Glutamatergic neuron (in vitro differentiated cells): ENCODE results near the gene CELF2. TPM values are rescaled to one million over a fixed set of nuclear protein-coding genes. Genes with fewer than 3 reads are reported as not detected.
"Not testable (repeated sequence)": the region's sequence is repeated elsewhere in the genome, so short reads cannot be mapped to it uniquely, and the experiment has no call there.

Experiments
- DNase-seq: peaks from one replicate; pipeline ENCODE4 v3.0.0; 2022
- H3K27ac Mint-ChIP-seq: one replicate; pipeline ENCODE4 v1.8.0; 2020; ENCODE audit warnings: mild to moderate bottlenecking, mixed read lengths, inconsistent platforms; ENCODE audit not compliant: unreplicated experiment
- H3K27me3 Mint-ChIP-seq: one replicate; pipeline ENCODE4 v1.8.0; 2020; ENCODE audit warnings: mild to moderate bottlenecking, moderate library complexity, mixed read lengths, inconsistent platforms; ENCODE audit not compliant: unreplicated experiment
- H3K36me3 Mint-ChIP-seq: one replicate; pipeline ENCODE4 v1.8.0; 2020; ENCODE audit warnings: mild to moderate bottlenecking, mixed read lengths, inconsistent platforms; ENCODE audit not compliant: unreplicated experiment
- H3K4me1 Mint-ChIP-seq: one replicate; pipeline ENCODE4 v1.8.0; 2020; ENCODE audit warnings: mild to moderate bottlenecking, low read depth, mixed read lengths, inconsistent platforms; ENCODE audit not compliant: unreplicated experiment
- H3K4me3 Mint-ChIP-seq: one replicate; pipeline ENCODE4 v1.8.0; 2020; ENCODE audit warnings: mild to moderate bottlenecking, mixed read lengths, inconsistent platforms; ENCODE audit not compliant: unreplicated experiment
- H3K9me3 Mint-ChIP-seq: one replicate; pipeline ENCODE4 v1.8.0; 2020; ENCODE audit warnings: mild to moderate bottlenecking, moderate library complexity, mixed read lengths, inconsistent platforms; ENCODE audit not compliant: unreplicated experiment
- total RNA-seq: library from RNA; stranded (reverse); fragmentation: NEBNext Ultra II Directional; extraction: Animal tissue kit (Norgen Biotek cat#: 25700); gene quantifications from one replicate; pipeline ENCODE4 v1.2.1, GENCODE V29; 2021; ENCODE audit not compliant: unreplicated experiment
- TF ChIP-seq, protein P1 (sequence below): fragments of 200-600 bp; sonication (generic); IDR thresholded peaks from one replicate; pipeline ENCODE4 v1.5.0; 2021; ENCODE audit not compliant: partially characterized antibody, unreplicated experiment

CELF2 gene
- total RNA-seq, 1 donor from 2014 or later, result 47.4 TPM

DNA sequence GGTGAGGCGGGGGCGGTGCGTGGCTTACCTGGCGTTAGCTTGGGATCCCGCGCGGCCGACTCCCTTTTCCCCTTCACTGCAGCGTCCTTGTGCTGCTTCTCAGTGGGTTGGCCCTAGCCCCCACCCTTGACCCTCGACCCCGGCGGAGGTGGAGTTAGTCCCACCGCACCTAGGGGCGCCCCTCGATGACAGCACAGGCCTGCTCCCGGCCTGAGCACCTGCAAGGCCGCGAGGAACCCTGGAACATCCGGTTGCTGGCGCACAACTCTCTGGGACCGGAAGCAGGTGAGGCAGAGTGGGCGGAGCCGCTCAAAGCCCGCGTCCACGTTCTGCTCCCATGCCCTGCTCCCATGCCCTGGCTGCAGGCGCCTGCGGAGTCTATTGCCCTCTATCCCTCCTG, 326.9 kb downstream of the CELF2 start:
- no peak overlapping the region for H3K27ac Mint-ChIP-seq

DNA sequence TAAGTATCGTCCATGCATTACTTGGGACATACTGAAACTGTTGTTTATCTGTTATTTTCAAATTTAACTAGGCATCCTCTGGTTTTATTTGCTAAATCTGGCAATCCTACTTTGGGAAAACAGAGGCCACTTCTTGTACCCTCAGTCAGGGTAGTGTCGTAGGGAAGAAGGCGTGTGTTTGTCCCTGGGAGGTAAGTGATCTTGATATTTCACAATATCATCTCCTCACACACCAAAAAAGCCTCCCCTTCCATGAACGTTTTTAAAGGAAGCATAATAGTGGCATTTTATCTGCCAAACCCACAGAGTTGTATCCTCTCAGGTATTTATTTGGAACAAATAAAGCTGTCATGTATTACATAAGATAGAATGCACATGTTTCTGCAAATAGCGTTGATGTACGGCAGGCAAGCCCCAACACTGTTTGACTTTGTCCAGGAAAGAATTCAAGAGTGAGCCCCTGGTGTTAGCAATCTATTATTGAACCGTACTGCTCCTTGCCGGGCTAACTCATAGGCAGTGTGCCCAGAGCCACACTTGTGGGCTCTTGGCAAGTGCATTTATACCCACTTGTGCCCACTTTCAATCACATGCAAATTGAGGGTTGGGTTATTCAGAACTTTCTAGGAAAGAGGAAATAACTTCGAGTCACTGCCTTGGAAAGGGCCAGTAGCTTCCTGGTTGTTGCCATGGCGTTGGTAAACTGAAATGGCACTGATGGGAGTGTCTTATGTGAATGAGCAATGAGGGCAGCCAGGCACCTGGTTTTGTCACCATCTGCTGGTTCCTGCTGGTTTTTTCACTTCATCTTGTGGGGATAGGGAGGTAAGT, 327.8 kb downstream of the CELF2 start:
- Mint-ChIP-seq H3K9me3 (peaks cover 6% of the 10 kb centered on the region), H3K4me1 (no peaks in the 10 kb centered on the region), H3K27me3 (no peaks in the 10 kb centered on the region), H3K36me3 (peaks cover 6% of the 10 kb centered on the region), H3K27ac (no peak overlapping the region), H3K4me3 (no peak overlapping the region)
- TF ChIP-seq, protein P1, sequence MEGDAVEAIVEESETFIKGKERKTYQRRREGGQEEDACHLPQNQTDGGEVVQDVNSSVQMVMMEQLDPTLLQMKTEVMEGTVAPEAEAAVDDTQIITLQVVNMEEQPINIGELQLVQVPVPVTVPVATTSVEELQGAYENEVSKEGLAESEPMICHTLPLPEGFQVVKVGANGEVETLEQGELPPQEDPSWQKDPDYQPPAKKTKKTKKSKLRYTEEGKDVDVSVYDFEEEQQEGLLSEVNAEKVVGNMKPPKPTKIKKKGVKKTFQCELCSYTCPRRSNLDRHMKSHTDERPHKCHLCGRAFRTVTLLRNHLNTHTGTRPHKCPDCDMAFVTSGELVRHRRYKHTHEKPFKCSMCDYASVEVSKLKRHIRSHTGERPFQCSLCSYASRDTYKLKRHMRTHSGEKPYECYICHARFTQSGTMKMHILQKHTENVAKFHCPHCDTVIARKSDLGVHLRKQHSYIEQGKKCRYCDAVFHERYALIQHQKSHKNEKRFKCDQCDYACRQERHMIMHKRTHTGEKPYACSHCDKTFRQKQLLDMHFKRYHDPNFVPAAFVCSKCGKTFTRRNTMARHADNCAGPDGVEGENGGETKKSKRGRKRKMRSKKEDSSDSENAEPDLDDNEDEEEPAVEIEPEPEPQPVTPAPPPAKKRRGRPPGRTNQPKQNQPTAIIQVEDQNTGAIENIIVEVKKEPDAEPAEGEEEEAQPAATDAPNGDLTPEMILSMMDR, result no peak
- no peak for DNase-seq

More for the DNA sequence above, 326.9 kb downstream of the CELF2 start:
- peaks cover 6% of the 10 kb centered on the region for H3K9me3 Mint-ChIP-seq
- no peaks in the 10 kb centered on the region for H3K4me1 Mint-ChIP-seq
- H3K4me3 Mint-ChIP-seq, result no peak overlapping the region
- H3K27me3 Mint-ChIP-seq, result no peaks in the 10 kb centered on the region
- DNase-seq, result no peak
- H3K36me3 Mint-ChIP-seq, result peaks cover 6% of the 10 kb centered on the region
- TF ChIP-seq, protein P1, result no peak

DNA sequence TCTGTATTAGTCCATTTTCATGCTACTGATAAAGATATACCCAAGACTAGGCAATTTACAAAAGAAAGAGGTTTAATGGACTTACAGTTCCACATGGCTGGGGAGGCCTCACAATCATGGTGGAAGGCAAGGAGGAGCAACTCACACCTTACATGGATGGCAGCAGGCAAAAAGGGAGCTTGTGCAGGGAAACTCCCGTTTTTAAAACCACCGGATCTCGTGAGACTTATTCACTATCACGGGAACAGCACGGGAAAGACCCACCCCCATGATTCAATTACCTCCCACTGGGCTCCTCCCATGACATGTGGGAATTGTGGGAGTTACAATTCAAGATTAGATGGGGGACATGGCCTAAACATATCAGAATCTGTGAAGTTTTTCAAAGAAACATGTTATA, 329.9 kb downstream of the CELF2 start:
- H3K9me3 Mint-ChIP-seq, H3K36me3 Mint-ChIP-seq, DNase-seq, H3K27me3 Mint-ChIP-seq, H3K4me3 Mint-ChIP-seq, H3K4me1 Mint-ChIP-seq, H3K27ac Mint-ChIP-seq: not testable (repeated sequence)

DNA sequence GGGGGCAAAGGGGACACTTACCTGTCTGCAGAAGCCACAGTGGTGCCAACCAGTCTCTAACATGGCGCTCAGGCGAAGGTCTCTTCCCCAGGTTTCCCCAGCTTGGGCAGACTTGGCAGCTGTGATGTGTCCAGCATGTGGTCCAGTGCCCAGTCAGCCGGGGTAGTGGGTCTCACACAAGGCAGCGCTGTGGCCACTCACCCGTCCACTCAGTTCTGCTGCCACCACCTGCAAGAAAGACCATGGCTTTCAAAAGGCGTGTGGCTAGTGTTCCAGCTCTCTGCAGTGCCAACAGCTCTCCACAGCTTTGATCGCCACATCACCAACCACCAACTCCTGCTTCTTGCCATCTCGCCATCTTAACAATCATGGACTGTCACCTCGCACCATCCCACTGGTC, 334.1 kb downstream of the CELF2 start:
- no peak for DNase-seq
- Mint-ChIP-seq H3K27ac (no peak overlapping the region), H3K4me3 (no peak overlapping the region), H3K9me3 (peaks cover 2% of the 10 kb centered on the region), H3K4me1 (no peaks in the 10 kb centered on the region), H3K27me3 (peaks cover 2% of the 10 kb centered on the region), H3K36me3 (peaks cover 17% of the 10 kb centered on the region)
- TF ChIP-seq, protein P1, result no peak

DNA sequence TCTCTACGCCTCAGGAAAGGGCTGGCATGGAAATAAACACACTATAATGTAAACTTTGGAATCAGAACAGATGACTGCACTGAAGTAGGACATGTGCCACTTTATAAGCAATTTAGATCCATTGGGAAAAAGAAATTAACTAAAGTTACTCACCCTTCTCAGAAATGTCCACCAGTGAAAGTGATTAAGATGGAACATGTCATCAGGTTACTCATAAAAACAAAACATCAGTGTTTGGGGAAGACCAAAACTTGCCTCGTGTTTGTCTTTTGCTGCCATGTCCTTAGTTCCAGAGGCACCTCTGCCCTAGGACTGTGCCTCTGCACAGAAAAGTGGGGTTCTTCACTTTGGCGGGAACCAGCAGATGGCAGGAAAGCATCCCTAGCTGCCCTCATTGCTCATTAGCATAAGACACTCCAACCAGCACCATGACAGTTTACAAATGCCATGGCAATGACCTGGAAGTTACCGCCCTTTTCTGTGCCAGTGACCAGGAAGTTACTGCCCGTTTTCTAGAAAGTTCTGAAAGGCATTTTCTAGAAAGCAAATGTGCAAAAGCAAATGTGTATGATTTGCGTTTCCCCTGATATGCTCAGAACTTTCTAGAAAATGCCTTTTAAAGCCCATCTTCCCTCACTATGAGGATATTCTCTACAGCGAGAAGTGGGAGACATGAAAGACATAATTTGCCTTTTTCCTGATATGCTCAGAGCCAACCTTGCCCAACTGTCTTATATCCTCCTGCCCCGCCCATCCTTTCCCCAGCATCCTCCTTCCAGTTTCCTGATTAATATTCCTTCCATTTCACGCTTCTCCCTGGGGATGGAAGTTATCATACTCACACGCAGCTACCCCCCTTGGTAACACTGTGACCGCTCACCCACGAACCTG, 335.6 kb downstream of the CELF2 start:
- H3K9me3 Mint-ChIP-seq, result peaks cover 2% of the 10 kb centered on the region

More for the DNA sequence above, 335.6 kb downstream of the CELF2 start:
- DNase-seq, result no peak
- Mint-ChIP-seq H3K36me3 (peaks cover 11% of the 10 kb centered on the region), H3K4me3 (no peak overlapping the region), H3K27ac (no peak overlapping the region), H3K4me1 (peaks cover 2% of the 10 kb centered on the region), H3K27me3 (peaks cover 2% of the 10 kb centered on the region)
- TF ChIP-seq, protein P1, result no peak
